ENCODE results near the gene POU1F1. TPM values are rescaled to one million over a fixed set of nuclear protein-coding genes. Genes with fewer than 3 reads are reported as not detected.

Gene POU1F1
- total and polyA plus RNA-seq, 2 donors (not counting 1 experiment from before 2014, with no cell fraction given): not detected

DNA sequence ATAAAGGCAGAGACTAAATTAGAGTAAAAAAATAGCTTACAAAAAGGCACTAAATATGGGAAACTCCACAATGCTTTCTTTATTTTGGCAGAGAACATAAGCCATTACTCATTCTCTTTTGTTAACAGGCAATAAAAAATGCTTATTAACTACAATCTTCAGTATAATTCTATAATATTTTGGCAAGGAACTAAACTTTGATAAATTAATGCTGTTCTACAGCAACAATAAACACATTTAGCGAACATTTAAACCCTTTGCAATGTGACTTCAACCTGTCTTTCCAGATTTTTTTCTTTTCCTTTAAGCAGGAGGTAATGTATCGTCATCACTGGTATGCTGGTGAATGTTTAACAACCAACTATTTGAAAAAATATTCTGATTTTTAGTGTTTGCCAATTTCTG, 42.2 kb upstream of the POU1F1 start:
- Histone ChIP-seq H3K79me2 (ENCODE audit: control insufficient read depth, insufficient read depth, low read length) (no peaks in the 10 kb centered on the region), H3K4me1 (ENCODE audit: control insufficient read depth, extremely low read depth, insufficient read depth, low read length) (no peaks in the 10 kb centered on the region), H3K4me2 (ENCODE audit: extremely low read depth, insufficient read depth, low read length) (no peak overlapping the region), H3K9me3 (ENCODE audit: control insufficient read depth, insufficient read depth, low read depth, low read length) (no peaks in the 10 kb centered on the region), H3K4me3 (replicated peaks in 1 of 4; ENCODE audit: control extremely low read depth in 1 of 4, insufficient read depth in 1 of 4, low read depth in 3 of 4, low read length in 4 of 4) (no peak overlapping the region), H2AFZ (ENCODE audit: low read length) (no peak overlapping the region), H3K27ac (ENCODE audit: insufficient read depth, low read length) (no peak overlapping the region), H3K9ac (ENCODE audit: insufficient read depth, low read length) (no peak overlapping the region), H3K36me3 (ENCODE audit: control insufficient read depth, insufficient read depth, low read length) (no peaks in the 10 kb centered on the region), H3K27me3 (ENCODE audit: control insufficient read depth, insufficient read depth, low read length) (no peaks in the 10 kb centered on the region), H4K20me1 (ENCODE audit: control insufficient read depth, extremely low read depth, insufficient read depth, low read length) (no peaks in the 10 kb centered on the region)
- peak in 1 of 2 donors; percentile 53 for DNase-seq (ENCODE audit: low read depth in 2 of 2)
- TF ChIP-seq EZH2 (IDR thresholded peaks at IDR 0.05; ENCODE audit: low read length, missing control alignments): no peak

DNA sequence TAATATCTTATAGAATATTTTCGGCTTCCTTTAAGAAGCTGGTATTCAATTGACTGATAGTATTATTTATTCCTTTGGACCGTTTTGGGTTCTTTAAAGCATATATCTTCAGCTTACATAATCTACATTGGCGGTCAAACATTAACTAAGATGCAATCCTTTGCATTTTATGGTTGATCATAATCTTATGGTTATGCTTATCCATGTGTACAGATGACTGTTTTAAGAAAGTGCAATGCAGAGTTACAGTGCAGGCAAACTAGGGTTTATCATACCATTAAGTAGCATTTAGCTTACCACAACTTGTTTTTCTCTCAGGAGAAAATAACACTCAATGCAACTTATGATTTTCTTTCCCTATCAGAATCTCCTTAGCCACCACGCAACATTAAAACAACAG, 41.4 kb upstream of the POU1F1 start:
- Histone ChIP-seq H3K27ac (ENCODE audit: insufficient read depth, low read length) (no peak overlapping the region), H3K79me2 (ENCODE audit: control insufficient read depth, insufficient read depth, low read length) (no peaks in the 10 kb centered on the region), H3K27me3 (ENCODE audit: control insufficient read depth, insufficient read depth, low read length) (no peaks in the 10 kb centered on the region), H3K36me3 (ENCODE audit: control insufficient read depth, insufficient read depth, low read length) (no peaks in the 10 kb centered on the region), H2AFZ (ENCODE audit: low read length) (no peak overlapping the region), H3K4me2 (ENCODE audit: extremely low read depth, insufficient read depth, low read length) (no peak overlapping the region), H3K9ac (ENCODE audit: insufficient read depth, low read length) (no peak overlapping the region), H3K9me3 (ENCODE audit: control insufficient read depth, insufficient read depth, low read depth, low read length) (no peaks in the 10 kb centered on the region), H3K4me1 (ENCODE audit: control insufficient read depth, extremely low read depth, insufficient read depth, low read length) (no peaks in the 10 kb centered on the region), H4K20me1 (ENCODE audit: control insufficient read depth, extremely low read depth, insufficient read depth, low read length) (no peaks in the 10 kb centered on the region), H3K4me3 (replicated peaks in 1 of 4; ENCODE audit: control extremely low read depth in 1 of 4, insufficient read depth in 1 of 4, low read depth in 3 of 4, low read length in 4 of 4) (no peak overlapping the region)
- no peak for DNase-seq (ENCODE audit: low read depth in 2 of 2)
- TF ChIP-seq, protein P1, sequence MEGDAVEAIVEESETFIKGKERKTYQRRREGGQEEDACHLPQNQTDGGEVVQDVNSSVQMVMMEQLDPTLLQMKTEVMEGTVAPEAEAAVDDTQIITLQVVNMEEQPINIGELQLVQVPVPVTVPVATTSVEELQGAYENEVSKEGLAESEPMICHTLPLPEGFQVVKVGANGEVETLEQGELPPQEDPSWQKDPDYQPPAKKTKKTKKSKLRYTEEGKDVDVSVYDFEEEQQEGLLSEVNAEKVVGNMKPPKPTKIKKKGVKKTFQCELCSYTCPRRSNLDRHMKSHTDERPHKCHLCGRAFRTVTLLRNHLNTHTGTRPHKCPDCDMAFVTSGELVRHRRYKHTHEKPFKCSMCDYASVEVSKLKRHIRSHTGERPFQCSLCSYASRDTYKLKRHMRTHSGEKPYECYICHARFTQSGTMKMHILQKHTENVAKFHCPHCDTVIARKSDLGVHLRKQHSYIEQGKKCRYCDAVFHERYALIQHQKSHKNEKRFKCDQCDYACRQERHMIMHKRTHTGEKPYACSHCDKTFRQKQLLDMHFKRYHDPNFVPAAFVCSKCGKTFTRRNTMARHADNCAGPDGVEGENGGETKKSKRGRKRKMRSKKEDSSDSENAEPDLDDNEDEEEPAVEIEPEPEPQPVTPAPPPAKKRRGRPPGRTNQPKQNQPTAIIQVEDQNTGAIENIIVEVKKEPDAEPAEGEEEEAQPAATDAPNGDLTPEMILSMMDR (conservative IDR thresholded peaks at IDR 0.05 in 1 of 2, IDR thresholded peaks at IDR 0.05 in 1 of 2; ENCODE audit: low read depth in 1 of 2, low read length in 2 of 2): no peak
- no peak for TF ChIP-seq EZH2 (IDR thresholded peaks at IDR 0.05; ENCODE audit: low read length, missing control alignments)

DNA sequence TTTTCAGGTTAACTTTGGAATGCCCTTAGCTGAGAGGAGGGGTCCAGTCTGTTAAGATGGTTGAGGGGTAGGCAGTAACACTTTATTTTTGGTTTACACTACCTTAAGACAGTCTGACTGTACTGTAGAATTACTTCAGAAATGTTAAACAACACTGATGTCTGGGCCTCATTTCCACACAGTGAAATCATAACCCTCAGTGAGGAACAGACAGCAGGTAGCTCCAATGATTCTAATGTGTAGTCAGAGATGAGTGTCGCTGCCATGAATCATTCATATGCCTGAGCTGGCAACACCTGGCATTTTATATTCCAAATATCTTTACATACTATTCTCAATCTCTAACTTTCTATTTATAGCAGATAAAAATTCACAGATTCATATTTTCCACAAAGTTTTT, 37.3 kb upstream of the POU1F1 start:
- Histone ChIP-seq H3K27me3 (ENCODE audit: control insufficient read depth, insufficient read depth, low read length) (no peaks in the 10 kb centered on the region), H3K36me3 (ENCODE audit: control insufficient read depth, insufficient read depth, low read length) (no peaks in the 10 kb centered on the region), H3K9me3 (ENCODE audit: control insufficient read depth, insufficient read depth, low read depth, low read length) (no peaks in the 10 kb centered on the region), H3K4me3 (replicated peaks in 1 of 4; ENCODE audit: control extremely low read depth in 1 of 4, insufficient read depth in 1 of 4, low read depth in 3 of 4, low read length in 4 of 4) (no peak overlapping the region), H3K9ac (ENCODE audit: insufficient read depth, low read length) (no peak overlapping the region), H2AFZ (ENCODE audit: low read length) (no peak overlapping the region), H3K4me2 (ENCODE audit: extremely low read depth, insufficient read depth, low read length) (no peak overlapping the region), H3K27ac (ENCODE audit: insufficient read depth, low read length) (no peak overlapping the region), H4K20me1 (ENCODE audit: control insufficient read depth, extremely low read depth, insufficient read depth, low read length) (no peaks in the 10 kb centered on the region), H3K4me1 (ENCODE audit: control insufficient read depth, extremely low read depth, insufficient read depth, low read length) (no peaks in the 10 kb centered on the region), H3K79me2 (ENCODE audit: control insufficient read depth, insufficient read depth, low read length) (no peaks in the 10 kb centered on the region)
- TF ChIP-seq, protein P1 (conservative IDR thresholded peaks at IDR 0.05 in 1 of 2, IDR thresholded peaks at IDR 0.05 in 1 of 2; ENCODE audit: low read depth in 1 of 2, low read length in 2 of 2): no peak
- TF ChIP-seq EZH2 (IDR thresholded peaks at IDR 0.05; ENCODE audit: low read length, missing control alignments): no peak
- DNase-seq (ENCODE audit: low read depth in 2 of 2): no peak

All from fibroblast of lung (primary cell).